ENCODE results near the gene RABAC1. TPM values are rescaled to one million over a fixed set of nuclear protein-coding genes. Genes with fewer than 3 reads are reported as not detected.

Gene RABAC1
- total and polyA plus RNA-seq, 2 of the 8 experiments (the other 6 are each of a cell fraction or from before 2014, with no cell fraction given) = 124 to 439 TPM

GRCh38 chr19:41936416-41936850, 22.7 kb downstream of the RABAC1 start:
- Histone ChIP-seq H3K4me2 (ENCODE audit: insufficient read depth in 1 of 2, low read depth in 2 of 2, low read length in 2 of 2) (no peak overlapping the region), H4K8ac (ENCODE audit: extremely low read depth, insufficient read depth, low read length) (no peak overlapping the region), H3K23ac (ENCODE audit: insufficient read length) (no peak overlapping the region), H2BK15ac (ENCODE audit: low read length) (peak overlapping the region; percentile 92; the same call in 1 of the 2 replicates), H3K4ac (replicated peaks; ENCODE audit: insufficient read length, low read depth, low read length) (no peak overlapping the region), H3K18ac (ENCODE audit: extremely low read depth, low read length) (no peak overlapping the region), H2AFZ (ENCODE audit: low read length) (no peak overlapping the region), H3K79me1 (ENCODE audit: low read depth, low read length) (no peaks in the 10 kb centered on the region), H4K5ac (ENCODE audit: insufficient read length, low read depth, low read length) (no peak overlapping the region), H3K56ac (replicated peaks; ENCODE audit: insufficient read length, low read depth, low read length) (no peak overlapping the region), H3K27me3 (replicated peaks in 1 of 4; ENCODE audit: control insufficient read depth in 3 of 4, extremely low read depth in 1 of 4, insufficient read depth in 3 of 4, low read length in 3 of 4) (peaks cover 35 to 79% (median 72%) of the 10 kb centered on the region in 4 experiments), H3K4me1 (replicated peaks in 1 of 4; ENCODE audit: control insufficient read depth in 3 of 4, insufficient read depth in 4 of 4, low read length in 3 of 4) (peaks cover 0 to 12% (median 7%) of the 10 kb centered on the region in 4 experiments; a peak in 6 of 7 replicates), H3K36me3 (ENCODE audit: control insufficient read depth in 2 of 4, insufficient read depth in 4 of 4, low read length in 3 of 4) (no peaks in the 10 kb centered on the region; a peak in 1 of 8 replicates), H2BK12ac (ENCODE audit: low read depth, low read length) (peak overlapping the region; percentile 80; the same call in 1 of the 2 replicates), H3K9ac (replicated peaks in 1 of 4; ENCODE audit: extremely low read depth in 1 of 4, low read depth in 3 of 4, low read length in 3 of 4) (no peak overlapping the region), H3K9me3 (ENCODE audit: insufficient read depth in 2 of 2, low read depth in 1 of 2, low read length in 1 of 2) (no peaks in the 10 kb centered on the region), H2BK5ac (ENCODE audit: low read depth, low read length) (no peak overlapping the region), H3K23me2 (ENCODE audit: low read depth, low read length) (peaks cover 11% of the 10 kb centered on the region; the same call in 1 of the 2 replicates), H3K4me3 (ENCODE audit: extremely low read depth in 1 of 4, insufficient read depth in 2 of 4, low read depth in 3 of 4, low read length in 4 of 4) (no peak overlapping the region), H2AK5ac (ENCODE audit: low read depth, low read length) (peak overlapping the region; percentile 90), H2BK20ac (ENCODE audit: low read length) (no peak overlapping the region), H4K91ac (replicated peaks; ENCODE audit: insufficient read length, low read length) (peak overlapping the region; percentile 74), H4K20me1 (replicated peaks in 1 of 2; ENCODE audit: control insufficient read depth in 1 of 2, insufficient read depth in 2 of 2, low read length in 2 of 2) (peaks cover 0 to 21% of the 10 kb centered on the region in 2 experiments), H3K79me2 (ENCODE audit: control insufficient read depth in 1 of 2, insufficient read depth in 2 of 2, low read length in 2 of 2) (no peaks in the 10 kb centered on the region), H3K27ac (ENCODE audit: low read depth, low read length) (no peak overlapping the region), H3K14ac (ENCODE audit: insufficient read length) (no peak overlapping the region), H2BK120ac (replicated peaks; ENCODE audit: low read depth, low read length) (peak overlapping the region; percentile 72)
- no peak for TF ChIP-seq SAP30 (IDR thresholded peaks at IDR 0.05; ENCODE audit: insufficient read depth, insufficient replicate concordance, low read length)
- no peak for TF ChIP-seq CHD1 (IDR thresholded peaks at IDR 0.05; ENCODE audit: low read depth, low read length)
- no peak for TF ChIP-seq POU5F1 (IDR thresholded peaks at IDR 0.05; ENCODE audit: low read depth, low read length)
- no peak for TF ChIP-seq SIRT6 (IDR thresholded peaks at IDR 0.05; ENCODE audit: low read length)
- WGBS, 2 experiments (ENCODE audit: extremely low coverage in 1 of 2, insufficient coverage in 1 of 2, insufficient read length in 1 of 2, insufficient replicate concordance in 2 of 2, low coverage in 1 of 2, low lambda C conversion rate in 2 of 2, missing lambda C conversion rate in 1 of 2) = 89% methylated on average over 8 of the region's 8 CpGs; no CpG with 5 or more reads in 1 of the 2 experiments
- FAIRE-seq (no peak), DNase-seq (ENCODE audit: low read depth in 1 of 2, low spot score in 2 of 2) (no peak)
- POLR2A ChIA-PET (ENCODE audit: partially characterized antibody) = interaction anchor here (1.0 to 2.5 kb wide), 5 partner anchors 9 to 76 kb away, joined by 5 to 20 read pairs (median 11); partner anchors contain the start of gene RPS19
- CTCF ChIA-PET (ENCODE audit: partially characterized antibody) = interaction anchor here (0.6 to 2.3 kb wide), 13 partner anchors 9 to 622 kb away, joined by 3 to 16 read pairs (median 5); partner anchors contain the start of gene RABAC1

Measured in H1 (cell line).